Measurements from ENCODE around the gene MYL12B. TPM values are rescaled to one million over a fixed set of nuclear protein-coding genes. Genes with fewer than 3 reads are reported as not detected.
A peak's percentile ranks its signal among the peaks of the same experiment; 100 is the strongest.

The MYL12B gene
- total RNA-seq, 2 donors from 2014 or later, result 415 to 575 TPM

GRCh38 chr18:3279201-3280185 is 17.6 kb downstream of the MYL12B start:
- H3K9ac ChIP-seq (ENCODE audit: low read depth in 2 of 2, low read length in 2 of 2), result no peak overlapping the region
- H3K27ac ChIP-seq, result no peak overlapping the region
- H3K4me1 ChIP-seq, result no peaks in the 10 kb centered on the region
- H3K4me3 ChIP-seq, result no peak overlapping the region
- peaks cover 14% of the 10 kb centered on the region for H3K36me3 ChIP-seq
- H3K9me3 ChIP-seq, result no peaks in the 10 kb centered on the region
- intact Hi-C loops (cut with DNase I), result loop anchor here (5.0 to 10.0 kb wide), 5 partner anchors 65 to 585 kb away; no protein-coding TSS in a partner anchor
- no peaks in the 10 kb centered on the region for H3K27me3 ChIP-seq
- DNase-seq, result no peak
- no peak for TF ChIP-seq CTCF (IDR thresholded peaks at IDR 0.05)

- Histone ChIP-seq H3K27ac (no peak overlapping the region), H3K4me1 (no peaks in the 10 kb centered on the region), H3K27me3 (no peaks in the 10 kb centered on the region), H3K9ac (ENCODE audit: low read depth in 2 of 2, low read length in 2 of 2) (no peak overlapping the region), H3K36me3 (no peaks in the 10 kb centered on the region), H3K4me3 (no peak overlapping the region), H3K9me3 (no peaks in the 10 kb centered on the region)
- DNase-seq, result no peak
- intact Hi-C loops (cut with DNase I), result loop anchor here (5.0 to 10.0 kb wide), 5 partner anchors 63 to 583 kb away; no protein-coding TSS in a partner anchor
- TF ChIP-seq CTCF (IDR thresholded peaks at IDR 0.05), result peak; percentile 71
These were observed 19.8 kb downstream of the MYL12B start for GRCh38 chr18:3281456-3282400.

GRCh38 chr18:3283253-3283863 is 21.4 kb downstream of the MYL12B start:
- no peaks in the 10 kb centered on the region for H3K4me1 ChIP-seq
- no peaks in the 10 kb centered on the region for H3K36me3 ChIP-seq
- H3K9ac ChIP-seq (ENCODE audit: low read depth in 2 of 2, low read length in 2 of 2), result no peak overlapping the region
- intact Hi-C loops (cut with DNase I), result loop anchor here (5.0 to 10.0 kb wide), 5 partner anchors 61 to 581 kb away; no protein-coding TSS in a partner anchor
- H3K4me3 ChIP-seq, result no peak overlapping the region
- no peak for DNase-seq
- no peaks in the 10 kb centered on the region for H3K9me3 ChIP-seq
- TF ChIP-seq CTCF (IDR thresholded peaks at IDR 0.05), result no peak
- no peak overlapping the region for H3K27ac ChIP-seq
- H3K27me3 ChIP-seq, result no peaks in the 10 kb centered on the region

- no peak overlapping the region for H3K27ac ChIP-seq
- H3K36me3 ChIP-seq, result no peaks in the 10 kb centered on the region
- H3K4me1 ChIP-seq, result no peaks in the 10 kb centered on the region
- no peaks in the 10 kb centered on the region for H3K27me3 ChIP-seq
- intact Hi-C loops (cut with DNase I), result loop anchor here (5.0 to 10.0 kb wide), 5 partner anchors 61 to 581 kb away; no protein-coding TSS in a partner anchor
- no peak for TF ChIP-seq CTCF (IDR thresholded peaks at IDR 0.05)
- H3K9ac ChIP-seq (ENCODE audit: low read depth in 2 of 2, low read length in 2 of 2), result no peak overlapping the region
- no peak overlapping the region for H3K4me3 ChIP-seq
- no peaks in the 10 kb centered on the region for H3K9me3 ChIP-seq
- DNase-seq, result no peak
These were observed 22.0 kb downstream of the MYL12B start for GRCh38 chr18:3283908-3284307.

All from colonic mucosa (tissue), 4 donors.